Kidney (tissue), 14 donors: Measurements from ENCODE around the gene YARS1. TPM values are rescaled to one million over a fixed set of nuclear protein-coding genes. Genes with fewer than 3 reads are reported as not detected.

Source experiments
- DNase-seq, 5 donors: peaks; one replicate each; pipeline ENCODE4 v3.0.0-alpha.2; 2013 to 2020
- FAIRE-seq: peaks from 2 replicates; lab custom pipeline; 2012; peaks lifted over from hg19 to GRCh38; lab: Jason Lieb, UNC
- H3K27ac ChIP-seq, 2 donors: one replicate each; pipeline ENCODE4 v1.7.0; 2013; ENCODE audit warnings: low read depth in 2 of 2, low read length in 2 of 2, inconsistent platforms in 1 of 2
- H3K27me3 ChIP-seq: one replicate; pipeline ENCODE4 v1.7.1; 2013; ENCODE audit warnings: low read length, inconsistent platforms; ENCODE audit not compliant: control insufficient read depth, insufficient read depth
- H3K36me3 ChIP-seq, 3 donors: one replicate each; pipeline versions ENCODE4 v1.7.0 to v1.7.1; 2013; ENCODE audit warnings: low read length in 3 of 3, control low read depth in 1 of 3, inconsistent platforms in 1 of 3; ENCODE audit not compliant: insufficient read depth in 3 of 3, control insufficient read depth in 2 of 3
- H3K4me1 ChIP-seq, 3 donors: one replicate each; pipeline versions ENCODE4 v1.7.0 to v1.7.1; 2013; ENCODE audit warnings: low read length in 3 of 3, inconsistent platforms in 1 of 3, low read depth in 1 of 3; ENCODE audit not compliant: control insufficient read depth in 2 of 3, insufficient read depth in 2 of 3
- H3K4me3 ChIP-seq, 3 donors: one replicate each; pipeline versions ENCODE4 v1.7.0 to v1.8.1; 2013; ENCODE audit warnings: low read length in 3 of 3, control low read depth in 1 of 3, inconsistent platforms in 1 of 3
- H3K9ac ChIP-seq, 3 donors: one replicate each; pipeline versions ENCODE4 v1.7.0 to v1.7.1; 2013; ENCODE audit warnings: low read length in 3 of 3, control low read depth in 1 of 3, inconsistent platforms in 1 of 3
- H3K9me3 ChIP-seq, 3 donors: one replicate each; pipeline versions ENCODE4 v1.7.0 to v1.7.1; 2013; ENCODE audit warnings: low read length in 3 of 3, control low read depth in 1 of 3, inconsistent platforms in 1 of 3; ENCODE audit not compliant: control insufficient read depth in 2 of 3, insufficient read depth in 1 of 3
- CTCF ChIP-seq: IDR thresholded peaks from 3 replicates; pipeline ENCODE4 v1.5.1; 2012; ENCODE audit warnings: mild to moderate bottlenecking, moderate library complexity, borderline replicate concordance; ENCODE audit not compliant: insufficient read depth; ENCODE audit errors: extremely low read depth
- intact Hi-C: fragments of 100-400 bp; cut with DNase I; formaldehyde crosslinking; loops from one replicate; pipeline ENCODE4 v1.11.1; 2022
- polyA plus RNA-seq: library from polyadenylated mRNA; stranded (reverse); fragments of 350-450 nt; fragmentation: Illumina TruSeq; extraction: RNeasy Lipid Tissue Mini Kit (QIAGEN cat#74804); gene quantifications from one replicate; pipeline ENCODE4 v1.2.3, GENCODE V29; 2014; ENCODE audit warnings: low read depth, low replicate concordance; ENCODE audit not compliant: insufficient read depth
- total RNA-seq: library from RNA; stranded (reverse); fragmentation: NEBNext Ultra II Directional; extraction: Animal tissue kit (Norgen Biotek cat#: 25700); gene quantifications from one replicate; pipeline ENCODE4 v1.2.1, GENCODE V29; 2021
- donor health status: control.
- donor health status: control.
- donor health status: control.
- donor health status: control.
- donor health status: control.
- donor health status: DM: yes; HTN: yes; CAD: no.
- donor health status: Normal renal cell carcinoma (clear cell type).

The YARS1 gene
- total and polyA plus RNA-seq, 2 donors from 2014 or later, result 24.8 to 86.1 TPM

- TF ChIP-seq CTCF, result peak; percentile 89
- Histone ChIP-seq H3K36me3 (peaks cover 0 to 11% (median 6%) of the 10 kb centered on the region in 3 donors), H3K4me3 (no peak overlapping the region), H3K4me1 (no peaks in the 10 kb centered on the region), H3K27me3 (no peaks in the 10 kb centered on the region), H3K27ac (no peak overlapping the region), H3K9ac (no peak overlapping the region), H3K9me3 (no peaks in the 10 kb centered on the region)
- DNase-seq, result peak; percentile 86 to 91 (median 91)
- intact Hi-C loops, result loop anchor here (5.0 kb wide), 1 partner anchor 61 kb away; no protein-coding TSS in a partner anchor
- no peak for FAIRE-seq
Measured at GRCh38 chr1:32773018-32773763, 44.0 kb downstream of the YARS1 start.

GRCh38 chr1:32772281-32773017, 44.7 kb downstream of the YARS1 start:
- Histone ChIP-seq H3K27me3 (no peaks in the 10 kb centered on the region), H3K4me3 (no peak overlapping the region), H3K36me3 (peaks cover 0 to 11% (median 6%) of the 10 kb centered on the region in 3 donors), H3K27ac (no peak overlapping the region), H3K9me3 (no peaks in the 10 kb centered on the region), H3K9ac (no peak overlapping the region), H3K4me1 (peaks cover 0 to 4% (median 1%) of the 10 kb centered on the region in 3 donors)
- intact Hi-C loops, result loop anchor here (5.0 kb wide), 1 partner anchor 60 kb away; no protein-coding TSS in a partner anchor
- FAIRE-seq (no peak), DNase-seq (peak in 1 of 5 donors; percentile 19)
- no peak for TF ChIP-seq CTCF

GRCh38 chr1:32771561-32772280, 45.4 kb downstream of the YARS1 start:
- FAIRE-seq (no peak), DNase-seq (peak in 4 of 5 donors; percentile 61 to 81 (median 71))
- H3K9ac ChIP-seq, result no peak overlapping the region
- H3K9me3 ChIP-seq, result no peaks in the 10 kb centered on the region
- H3K27ac ChIP-seq, result no peak overlapping the region
- H3K4me3 ChIP-seq, result no peak overlapping the region
- intact Hi-C loops, result loop anchor here (5.0 kb wide), 1 partner anchor 59 kb away; no protein-coding TSS in a partner anchor
- peaks cover 0 to 8% (median 8%) of the 10 kb centered on the region in 3 donors for H3K4me1 ChIP-seq
- TF ChIP-seq CTCF, result no peak
- peaks cover 0 to 11% (median 6%) of the 10 kb centered on the region in 3 donors for H3K36me3 ChIP-seq
- no peaks in the 10 kb centered on the region for H3K27me3 ChIP-seq
